RWPE2 (cell line): ENCODE results near the gene NIPAL4.

Experiments used
- ATAC-seq: fragments of 200-7000 bp; cut with Tn5 transposase; 3 replicates; pipeline ENCODE4 v1.9.1; 2021; ENCODE audit warnings: low read depth
- DNase-seq: peaks from one replicate; pipeline ENCODE4 v3.0.0-alpha.2; 2020; ENCODE audit warnings: low spot score
- H3K27ac ChIP-seq: fragments of 450-650 bp; 2 replicates; pipeline ENCODE4 v1.5.1; 2017; ENCODE audit warnings: mild to moderate bottlenecking; ENCODE audit not compliant: poor library complexity, severe bottlenecking
- H3K27me3 ChIP-seq: fragments of 250-450 bp; sonication (Bioruptor Pico); 2 replicates; pipeline ENCODE4 v1.5.1; 2021; ENCODE audit warnings: mild to moderate bottlenecking, moderate library complexity; ENCODE audit not compliant: insufficient read depth, poor library complexity, severe bottlenecking
- H3K36me3 ChIP-seq: fragments of 250-450 bp; sonication (Bioruptor Pico); 2 replicates; pipeline ENCODE4 v1.5.1; 2020; ENCODE audit warnings: low read depth, mild to moderate bottlenecking, moderate library complexity
- H3K4me1 ChIP-seq: fragments of 250-450 bp; sonication (Bioruptor Pico); 2 replicates; pipeline ENCODE4 v1.5.1; 2021; ENCODE audit warnings: mild to moderate bottlenecking, moderate library complexity; ENCODE audit not compliant: insufficient read depth, poor library complexity, severe bottlenecking
- H3K4me3 ChIP-seq: fragments of 250-450 bp; sonication (Bioruptor Pico); 2 replicates; pipeline ENCODE4 v1.5.1; 2021; ENCODE audit warnings: mild to moderate bottlenecking, moderate library complexity; ENCODE audit not compliant: severe bottlenecking
- H3K9me3 ChIP-seq: fragments of 250-450 bp; sonication (Bioruptor Pico); 2 replicates; pipeline ENCODE4 v1.5.1; 2021; ENCODE audit warnings: mild to moderate bottlenecking, moderate library complexity; ENCODE audit not compliant: severe bottlenecking
- TF ChIP-seq, protein P1 (sequence below): fragments of 450-650 bp; IDR thresholded peaks from one replicate; pipeline ENCODE4 v1.5.1; 2017; ENCODE audit warnings: mild to moderate bottlenecking, moderate library complexity; ENCODE audit not compliant: poor library complexity, severe bottlenecking

NIPAL4 gene

GRCh38 chr5:157511651-157512644, 51.9 kb downstream of the NIPAL4 start:
- DNase-seq (peak; percentile 98), ATAC-seq (peak; percentile 91)
- H3K27ac ChIP-seq, result peak overlapping the region; percentile 42
- H3K4me3 ChIP-seq, result no peak overlapping the region
- peaks cover 36% of the 10 kb centered on the region for H3K4me1 ChIP-seq
- no peaks in the 10 kb centered on the region for H3K9me3 ChIP-seq
- no peaks in the 10 kb centered on the region for H3K36me3 ChIP-seq
- TF ChIP-seq, protein P1, sequence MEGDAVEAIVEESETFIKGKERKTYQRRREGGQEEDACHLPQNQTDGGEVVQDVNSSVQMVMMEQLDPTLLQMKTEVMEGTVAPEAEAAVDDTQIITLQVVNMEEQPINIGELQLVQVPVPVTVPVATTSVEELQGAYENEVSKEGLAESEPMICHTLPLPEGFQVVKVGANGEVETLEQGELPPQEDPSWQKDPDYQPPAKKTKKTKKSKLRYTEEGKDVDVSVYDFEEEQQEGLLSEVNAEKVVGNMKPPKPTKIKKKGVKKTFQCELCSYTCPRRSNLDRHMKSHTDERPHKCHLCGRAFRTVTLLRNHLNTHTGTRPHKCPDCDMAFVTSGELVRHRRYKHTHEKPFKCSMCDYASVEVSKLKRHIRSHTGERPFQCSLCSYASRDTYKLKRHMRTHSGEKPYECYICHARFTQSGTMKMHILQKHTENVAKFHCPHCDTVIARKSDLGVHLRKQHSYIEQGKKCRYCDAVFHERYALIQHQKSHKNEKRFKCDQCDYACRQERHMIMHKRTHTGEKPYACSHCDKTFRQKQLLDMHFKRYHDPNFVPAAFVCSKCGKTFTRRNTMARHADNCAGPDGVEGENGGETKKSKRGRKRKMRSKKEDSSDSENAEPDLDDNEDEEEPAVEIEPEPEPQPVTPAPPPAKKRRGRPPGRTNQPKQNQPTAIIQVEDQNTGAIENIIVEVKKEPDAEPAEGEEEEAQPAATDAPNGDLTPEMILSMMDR, result no peak
- H3K27me3 ChIP-seq, result no peaks in the 10 kb centered on the region

DNA sequence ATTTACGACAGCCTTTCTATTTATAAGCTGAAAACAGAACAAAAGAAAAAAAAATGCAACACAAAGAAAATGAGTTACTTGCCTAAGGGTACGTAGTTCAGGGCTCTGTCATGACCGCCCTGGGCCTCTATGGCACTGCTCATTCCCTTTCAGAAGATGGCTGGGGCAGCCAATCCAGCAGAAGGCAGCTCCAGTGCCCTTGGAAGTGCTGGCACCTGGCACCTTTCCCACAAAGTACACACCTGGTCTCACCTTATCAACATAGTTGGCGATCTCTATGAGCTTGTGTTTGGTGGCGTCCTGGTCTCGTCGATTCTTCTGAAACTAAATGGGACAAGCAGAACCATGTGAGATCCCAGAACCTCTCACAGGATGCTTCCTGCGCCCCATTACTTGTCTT, 53.2 kb downstream of the NIPAL4 start:
- no peak overlapping the region for H3K27ac ChIP-seq
- TF ChIP-seq, protein P1, result no peak
- no peaks in the 10 kb centered on the region for H3K27me3 ChIP-seq
- no peaks in the 10 kb centered on the region for H3K9me3 ChIP-seq
- H3K36me3 ChIP-seq, result 0 out of 2 replicates have a peak, but pooled peaks cover 3% of the 10 kb centered on the region
- peaks cover 25% of the 10 kb centered on the region for H3K4me1 ChIP-seq
- DNase-seq, result no peak
- no peak for ATAC-seq
- H3K4me3 ChIP-seq, result no peak overlapping the region

- Histone ChIP-seq H3K36me3 (0 out of 2 replicates have a peak, but pooled peaks cover 3% of the 10 kb centered on the region), H3K4me3 (no peak overlapping the region), H3K27ac (no peak overlapping the region), H3K4me1 (peaks cover 25% of the 10 kb centered on the region), H3K9me3 (no peaks in the 10 kb centered on the region), H3K27me3 (no peaks in the 10 kb centered on the region)
- ATAC-seq (no peak), DNase-seq (no peak)
- TF ChIP-seq, protein P1, result no peak
Observed at GRCh38 chr5:157514974-157515373, 55.0 kb downstream of the NIPAL4 start.

GRCh38 chr5:157516006-157516405, 56.0 kb downstream of the NIPAL4 start:
- Histone ChIP-seq H3K27ac (no peak overlapping the region), H3K36me3 (0 out of 2 replicates have a peak, but pooled peaks cover 3% of the 10 kb centered on the region), H3K9me3 (no peaks in the 10 kb centered on the region), H3K27me3 (no peaks in the 10 kb centered on the region), H3K4me1 (peaks cover 24% of the 10 kb centered on the region), H3K4me3 (no peak overlapping the region)
- DNase-seq (no peak), ATAC-seq (peak; percentile 67)
- TF ChIP-seq, protein P1, result no peak
